ENCODE results near the gene ADRM1.

ADRM1 gene

GRCh38 chr20:62299666-62300236, 3.0 kb upstream of the ADRM1 start:
- DNase-seq = no peak

GRCh38 chr20:62300319-62300718, 2.5 kb upstream of the ADRM1 start:
- DNase-seq = no peak

GRCh38 chr20:62301111-62301668, 1.6 kb upstream of the ADRM1 start:
- DNase-seq = no peak

- peak; percentile 90 for DNase-seq
These were observed 940 bp upstream of the ADRM1 start for GRCh38 chr20:62301773-62302340.

GRCh38 chr20:62303062-62303339, 204 bp downstream of the ADRM1 start:
- no peak for DNase-seq

- DNase-seq = peak; percentile 7
These were observed 786 bp downstream of the ADRM1 start for GRCh38 chr20:62303340-62304226.

GRCh38 chr20:62304331-62305148, 1.7 kb downstream of the ADRM1 start:
- DNase-seq = no peak

GRCh38 chr20:62305149-62305764, 2.5 kb downstream of the ADRM1 start:
- DNase-seq = no peak

GRCh38 chr20:62305765-62306413, 3.1 kb downstream of the ADRM1 start:
- DNase-seq = no peak

- DNase-seq = no peak
These were observed 3.8 kb downstream of the ADRM1 start for GRCh38 chr20:62306414-62307187.

GRCh38 chr20:62307226-62308101, 4.7 kb downstream of the ADRM1 start:
- no peak for DNase-seq

GRCh38 chr20:62308102-62308822, 5.5 kb downstream of the ADRM1 start:
- DNase-seq = no peak

- DNase-seq = no peak
These were observed 6.6 kb downstream of the ADRM1 start for GRCh38 chr20:62309198-62309944.

- DNase-seq = no peak
These were observed 7.4 kb downstream of the ADRM1 start for GRCh38 chr20:62309947-62310756.

GRCh38 chr20:62310757-62311121, 7.9 kb downstream of the ADRM1 start:
- DNase-seq = no peak

- no peak for DNase-seq
These were observed 8.4 kb downstream of the ADRM1 start for GRCh38 chr20:62311150-62311549.

GRCh38 chr20:62311832-62312661, 9.2 kb downstream of the ADRM1 start:
- DNase-seq = no peak
